Measurements from ENCODE around the gene BEND5.

- TF ChIP-seq CTCF (IDR thresholded peaks at IDR 0.05; ENCODE audit: low read length) = no peak
- no peak for TF ChIP-seq EZH2 (IDR thresholded peaks at IDR 0.05; ENCODE audit: borderline replicate concordance, low read length)
These were observed 26.6 kb downstream of the BEND5 start for GRCh38 chr1:48750109-48750508.

All from OCI-LY1 (cell line).